GM21528 (cell line): Measurements from ENCODE around the gene CDC42BPA.

Experiments used
- ATAC-seq: cut with Tn5 transposase; IDR thresholded peaks from one replicate; pipeline ENCODE4 v1.9.1; 2021; ENCODE audit warnings: mild to moderate bottlenecking, moderate library complexity; ENCODE audit not compliant: unreplicated experiment, low FRiP score

CDC42BPA gene

GRCh38 chr1:226975259-226976250, 342.7 kb downstream of the CDC42BPA start:
- ATAC-seq, result no peak

- ATAC-seq, result no peak
Observed at GRCh38 chr1:226974544-226975258, 343.6 kb downstream of the CDC42BPA start.

- no peak for ATAC-seq
Observed at GRCh38 chr1:226973898-226974543, 344.3 kb downstream of the CDC42BPA start.

GRCh38 chr1:226973371-226973897, 344.9 kb downstream of the CDC42BPA start:
- ATAC-seq, result no peak

GRCh38 chr1:226972931-226973330, 345.4 kb downstream of the CDC42BPA start:
- ATAC-seq, result no peak

- no peak for ATAC-seq
Observed at GRCh38 chr1:226971765-226972164, 346.5 kb downstream of the CDC42BPA start.

- no peak for ATAC-seq
Observed at GRCh38 chr1:226967665-226968064, 350.6 kb downstream of the CDC42BPA start.

- no peak for ATAC-seq
Observed at GRCh38 chr1:226966683-226967082, 351.6 kb downstream of the CDC42BPA start.

- ATAC-seq, result no peak
Observed at GRCh38 chr1:226965581-226966440, 352.5 kb downstream of the CDC42BPA start.

- ATAC-seq, result no peak
Observed at GRCh38 chr1:226964611-226965486, 353.4 kb downstream of the CDC42BPA start.

GRCh38 chr1:226964068-226964425, 354.2 kb downstream of the CDC42BPA start:
- ATAC-seq, result no peak

- no peak for ATAC-seq
Observed at GRCh38 chr1:226962421-226963391, 355.6 kb downstream of the CDC42BPA start.

GRCh38 chr1:226960944-226961765, 357.1 kb downstream of the CDC42BPA start:
- no peak for ATAC-seq

- ATAC-seq, result no peak
Observed at GRCh38 chr1:226960256-226960655, 358.0 kb downstream of the CDC42BPA start.

GRCh38 chr1:226958300-226958699, 360.0 kb downstream of the CDC42BPA start:
- ATAC-seq, result no peak

- no peak for ATAC-seq
Observed at GRCh38 chr1:226957714-226958113, 360.6 kb downstream of the CDC42BPA start.
